HG02610 (cell line): ENCODE results near the gene TAS1R2.
"Not testable (repeated sequence)": the region's sequence is repeated elsewhere in the genome, so short reads cannot be mapped to it uniquely, and the experiment has no call there.

Experiments used
- ATAC-seq: cut with Tn5 transposase; IDR thresholded peaks from one replicate; pipeline ENCODE4 v1.9.1; 2021; ENCODE audit warnings: mild to moderate bottlenecking, moderate library complexity; ENCODE audit not compliant: unreplicated experiment

Gene TAS1R2

GRCh38 chr1:18884419-18884717 lies 24.9 kb upstream of the TAS1R2 start:
- ATAC-seq: no peak

- no peak for ATAC-seq
Measured at GRCh38 chr1:18883636-18884418, 24.4 kb upstream of the TAS1R2 start.

GRCh38 chr1:18883079-18883478 lies 23.6 kb upstream of the TAS1R2 start:
- no peak for ATAC-seq

- ATAC-seq: no peak
Measured at GRCh38 chr1:18882486-18882885, 23.0 kb upstream of the TAS1R2 start.

- ATAC-seq: no peak
Measured at GRCh38 chr1:18881642-18882431, 22.4 kb upstream of the TAS1R2 start.

- no peak for ATAC-seq
Measured at GRCh38 chr1:18881164-18881563, 21.7 kb upstream of the TAS1R2 start.

- ATAC-seq: no peak
Measured at GRCh38 chr1:18880585-18880984, 21.1 kb upstream of the TAS1R2 start.

- ATAC-seq: no peak
Measured at GRCh38 chr1:18879791-18880309, 20.4 kb upstream of the TAS1R2 start.

- ATAC-seq: no peak
Measured at GRCh38 chr1:18879215-18879790, 19.8 kb upstream of the TAS1R2 start.

GRCh38 chr1:18878538-18879214 lies 19.2 kb upstream of the TAS1R2 start:
- no peak for ATAC-seq

- no peak for ATAC-seq
Measured at GRCh38 chr1:18877282-18877681, 17.8 kb upstream of the TAS1R2 start.

- no peak for ATAC-seq
Measured at GRCh38 chr1:18876210-18876609, 16.8 kb upstream of the TAS1R2 start.

- no peak for ATAC-seq
Measured at GRCh38 chr1:18875796-18876128, 16.3 kb upstream of the TAS1R2 start.

GRCh38 chr1:18875107-18875795 lies 15.8 kb upstream of the TAS1R2 start:
- no peak for ATAC-seq

GRCh38 chr1:18874600-18874999 lies 15.1 kb upstream of the TAS1R2 start:
- no peak for ATAC-seq

GRCh38 chr1:18874036-18874435 lies 14.6 kb upstream of the TAS1R2 start:
- ATAC-seq: no peak

GRCh38 chr1:18872071-18872611 lies 12.7 kb upstream of the TAS1R2 start:
- no peak for ATAC-seq

- ATAC-seq: no peak
Measured at GRCh38 chr1:18871401-18872070, 12.1 kb upstream of the TAS1R2 start.

- no peak for ATAC-seq
Measured at GRCh38 chr1:18870957-18871356, 11.5 kb upstream of the TAS1R2 start.

- ATAC-seq: not testable (repeated sequence)
Measured at GRCh38 chr1:18870595-18870865, 11.1 kb upstream of the TAS1R2 start.
